HG03159 (cell line): ENCODE data around the gene SEMA4G.
"Not testable (repeated sequence)": the region's sequence is repeated elsewhere in the genome, so short reads cannot be mapped to it uniquely, and the experiment has no call there.

Source experiments
- ATAC-seq: cut with Tn5 transposase; IDR thresholded peaks from one replicate; pipeline ENCODE4 v1.9.1; 2021; ENCODE audit warnings: mild to moderate bottlenecking, moderate library complexity; ENCODE audit not compliant: unreplicated experiment

The SEMA4G gene

GRCh38 chr10:100970076-100970913 lies 991 bp downstream of the SEMA4G start:
- no peak for ATAC-seq

GRCh38 chr10:100970914-100971811 lies 1.9 kb downstream of the SEMA4G start:
- no peak for ATAC-seq

GRCh38 chr10:100972115-100972903 lies 3.0 kb downstream of the SEMA4G start:
- ATAC-seq, result no peak

- ATAC-seq, result no peak
Measured at GRCh38 chr10:100972904-100973535, 3.7 kb downstream of the SEMA4G start.

- ATAC-seq, result not testable (repeated sequence)
Measured at GRCh38 chr10:100975397-100975796, 6.1 kb downstream of the SEMA4G start.

GRCh38 chr10:100976906-100977305 lies 7.6 kb downstream of the SEMA4G start:
- ATAC-seq, result no peak

GRCh38 chr10:100977436-100977835 lies 8.1 kb downstream of the SEMA4G start:
- ATAC-seq, result no peak

- no peak for ATAC-seq
Measured at GRCh38 chr10:100978121-100978900, 9.0 kb downstream of the SEMA4G start.

- ATAC-seq, result no peak
Measured at GRCh38 chr10:100978901-100979195, 9.5 kb downstream of the SEMA4G start.

GRCh38 chr10:100979791-100980272 lies 10.5 kb downstream of the SEMA4G start:
- ATAC-seq, result no peak

- ATAC-seq, result no peak
Measured at GRCh38 chr10:100980311-100980710, 11.0 kb downstream of the SEMA4G start.

- no peak for ATAC-seq
Measured at GRCh38 chr10:100980711-100981110, 11.4 kb downstream of the SEMA4G start.

- ATAC-seq, result no peak
Measured at GRCh38 chr10:100981178-100981772, 12.0 kb downstream of the SEMA4G start.

GRCh38 chr10:100982916-100983830 lies 13.9 kb downstream of the SEMA4G start:
- no peak for ATAC-seq

- ATAC-seq, result no peak
Measured at GRCh38 chr10:100983868-100984671, 14.8 kb downstream of the SEMA4G start.

GRCh38 chr10:100984672-100985177 lies 15.4 kb downstream of the SEMA4G start:
- no peak for ATAC-seq

- no peak for ATAC-seq
Measured at GRCh38 chr10:100985336-100985735, 16.0 kb downstream of the SEMA4G start.
